ENCODE data around the gene SH3RF3. TPM values are rescaled to one million over a fixed set of nuclear protein-coding genes. Genes with fewer than 3 reads are reported as not detected.

Gene SH3RF3
- total RNA-seq, 4 donors from 2014 or later: 2.2 to 6.1 (median 4.2) TPM

- peaks cover 11% of the 10 kb centered on the region for H3K4me1 ChIP-seq
- TF ChIP-seq POLR2AphosphoS5 (IDR thresholded peaks at IDR 0.05): no peak
Measured at GRCh38 chr2:109444916-109445315, 315.9 kb downstream of the SH3RF3 start.

GRCh38 chr2:109446278-109447131 is 317.5 kb downstream of the SH3RF3 start:
- Histone ChIP-seq H3K36me3 (peaks cover 3% of the 10 kb centered on the region), H3K27me3 (no peaks in the 10 kb centered on the region), H3K27ac (no peak overlapping the region), H3K9me3 (peaks cover 10% of the 10 kb centered on the region), H3K4me1 (peaks cover 18% of the 10 kb centered on the region), H3K4me3 (no peak overlapping the region)
- no peak for TF ChIP-seq EP300 (IDR thresholded peaks at IDR 0.05)
- no peak for TF ChIP-seq CTCF (IDR thresholded peaks at IDR 0.05)
- no peak for TF ChIP-seq POLR2AphosphoS5 (IDR thresholded peaks at IDR 0.05)
- no peak for TF ChIP-seq POLR2A (IDR thresholded peaks at IDR 0.05)
- peak; percentile 16 to 67 for DNase-seq (ENCODE audit: low spot score in 2 of 2)
- WGBS: 75% methylated on average over 20 of the region's 20 CpGs

More at GRCh38 chr2:109444916-109445315, 315.9 kb downstream of the SH3RF3 start:
- no peak overlapping the region for H3K27ac ChIP-seq
- no peak overlapping the region for H3K4me3 ChIP-seq
- H3K36me3 ChIP-seq: peaks cover 3% of the 10 kb centered on the region
- H3K9me3 ChIP-seq: peaks cover 10% of the 10 kb centered on the region
- H3K27me3 ChIP-seq: no peaks in the 10 kb centered on the region
- DNase-seq (ENCODE audit: low spot score in 2 of 2): no peak

- Histone ChIP-seq H3K27me3 (no peaks in the 10 kb centered on the region), H3K4me1 (peaks cover 18% of the 10 kb centered on the region), H3K9me3 (peaks cover 10% of the 10 kb centered on the region), H3K27ac (no peak overlapping the region), H3K4me3 (no peak overlapping the region), H3K36me3 (peaks cover 3% of the 10 kb centered on the region)
- DNase-seq (ENCODE audit: low spot score in 2 of 2): peak in 1 of 2 donors; percentile 34
- no peak for TF ChIP-seq POLR2A (IDR thresholded peaks at IDR 0.05)
- WGBS: 63% methylated on average over 9 of the region's 9 CpGs
Measured at GRCh38 chr2:109447251-109447661, 318.3 kb downstream of the SH3RF3 start.

- 76% methylated on average over 6 of the region's 6 CpGs for WGBS
- Histone ChIP-seq H3K4me3 (no peak overlapping the region), H3K27ac (no peak overlapping the region), H3K9me3 (peaks cover 10% of the 10 kb centered on the region), H3K4me1 (peaks cover 18% of the 10 kb centered on the region), H3K27me3 (no peaks in the 10 kb centered on the region), H3K36me3 (peaks cover 3% of the 10 kb centered on the region)
- TF ChIP-seq POLR2A (IDR thresholded peaks at IDR 0.05): no peak
- peak in 1 of 2 donors; percentile 75 for DNase-seq (ENCODE audit: low spot score in 2 of 2)
Measured at GRCh38 chr2:109447776-109448175, 318.8 kb downstream of the SH3RF3 start.

- 94% methylated on average over 4 of the region's 4 CpGs for WGBS
- no peak overlapping the region for H3K27ac ChIP-seq
- H3K9me3 ChIP-seq: peaks cover 7% of the 10 kb centered on the region
- peak in 1 of 2 donors; percentile 43 for DNase-seq (ENCODE audit: low spot score in 2 of 2)
- H3K36me3 ChIP-seq: peaks cover 3% of the 10 kb centered on the region
- H3K4me3 ChIP-seq: no peak overlapping the region
- H3K4me1 ChIP-seq: peaks cover 18% of the 10 kb centered on the region
- no peaks in the 10 kb centered on the region for H3K27me3 ChIP-seq
- TF ChIP-seq POLR2A (IDR thresholded peaks at IDR 0.05) (no peak), CTCF (IDR thresholded peaks at IDR 0.05) (no peak), EP300 (IDR thresholded peaks at IDR 0.05) (no peak), POLR2AphosphoS5 (IDR thresholded peaks at IDR 0.05) (no peak)
Measured at GRCh38 chr2:109448207-109448606, 319.2 kb downstream of the SH3RF3 start.

GRCh38 chr2:109448946-109449788 is 320.2 kb downstream of the SH3RF3 start:
- Histone ChIP-seq H3K27ac (no peak overlapping the region), H3K27me3 (no peaks in the 10 kb centered on the region), H3K4me3 (no peak overlapping the region), H3K4me1 (peaks cover 18% of the 10 kb centered on the region), H3K36me3 (peaks cover 3% of the 10 kb centered on the region), H3K9me3 (peaks cover 4% of the 10 kb centered on the region)
- WGBS: 61% methylated on average over 15 of the region's 20 CpGs
- TF ChIP-seq POLR2AphosphoS5 (IDR thresholded peaks at IDR 0.05) (no peak), CTCF (IDR thresholded peaks at IDR 0.05) (no peak), POLR2A (IDR thresholded peaks at IDR 0.05) (no peak), EP300 (IDR thresholded peaks at IDR 0.05) (no peak)
- peak in 1 of 2 donors; percentile 79 for DNase-seq (ENCODE audit: low spot score in 2 of 2)
